ENCODE results near the gene SCLY.

Gene SCLY

DNA sequence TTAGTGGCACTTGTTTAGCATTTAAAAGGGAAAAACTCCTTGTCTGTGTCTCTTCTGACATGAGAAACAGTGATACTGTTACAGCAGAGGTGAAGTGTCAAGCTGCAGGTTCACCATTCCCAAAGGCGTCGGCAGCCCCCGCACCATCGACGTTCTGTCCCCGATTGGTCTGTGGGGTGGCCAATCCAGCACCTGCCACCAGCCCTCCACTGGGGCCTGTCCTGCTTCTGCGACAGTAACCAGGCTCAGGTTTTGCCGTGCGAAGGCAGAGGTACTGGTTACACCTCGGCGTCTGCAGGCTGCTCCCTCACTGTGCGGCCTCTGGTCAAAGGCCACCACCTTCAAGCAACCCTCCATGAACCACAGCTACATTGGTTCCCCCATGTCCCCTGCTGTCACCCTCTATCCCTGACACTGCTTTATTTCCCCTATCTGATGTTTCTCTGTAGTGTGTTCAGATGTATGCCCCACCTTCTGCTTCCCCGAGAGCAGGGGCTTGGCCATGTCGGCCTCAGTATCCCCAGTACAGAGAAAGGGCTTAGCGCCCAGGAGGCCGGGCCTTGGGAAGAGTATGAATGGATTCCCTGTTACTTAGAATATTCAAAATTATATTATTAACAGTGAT is 30.7 kb downstream of the SCLY start:
- no peaks in the 10 kb centered on the region for H3K27me3 ChIP-seq (ENCODE audit: insufficient read depth, low read length)
- no peak overlapping the region for H3K27ac ChIP-seq (ENCODE audit: low read depth, low read length)
- H3K9ac ChIP-seq (ENCODE audit: low read depth, low read length) = no peak overlapping the region
- H3K36me3 ChIP-seq (ENCODE audit: insufficient read depth, low read length) = peaks cover 52% of the 10 kb centered on the region
- H3K4me1 ChIP-seq (ENCODE audit: insufficient read depth, low read length) = peaks cover 4% of the 10 kb centered on the region
- no peaks in the 10 kb centered on the region for H3K9me3 ChIP-seq (ENCODE audit: insufficient read depth, low read depth, low read length)
- H3K4me3 ChIP-seq (ENCODE audit: low read length) = no peak overlapping the region
- 97% methylated on average over 15 of the region's 16 CpGs for WGBS

DNA sequence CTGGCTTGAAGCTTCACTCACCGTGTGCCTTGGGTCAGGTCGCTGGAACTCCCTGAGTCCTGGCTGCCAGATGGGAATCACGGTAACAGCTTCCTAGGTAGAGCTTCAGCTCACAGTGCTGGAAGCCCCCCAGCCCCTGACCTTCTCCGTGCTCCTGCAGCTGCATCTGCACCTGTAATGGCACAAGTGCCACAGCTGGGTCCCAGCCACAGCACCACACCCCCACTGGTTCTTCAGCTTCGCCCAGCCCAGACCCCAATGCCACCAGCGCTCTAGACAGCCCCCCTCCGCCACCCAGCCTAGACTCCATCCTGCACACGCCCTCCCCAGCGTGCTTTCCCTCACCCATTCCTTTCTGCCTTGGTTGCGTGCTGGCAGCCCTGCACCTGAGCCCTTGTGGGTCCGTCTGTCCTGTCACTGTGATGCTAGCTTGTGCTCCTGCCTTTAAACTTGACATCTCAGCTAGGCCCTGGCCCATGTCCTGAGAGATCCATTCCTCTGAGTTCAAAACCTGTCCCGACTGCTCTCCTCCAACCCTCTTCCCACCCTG is 31.8 kb downstream of the SCLY start:
- WGBS = 93% methylated on average over 12 of the region's 12 CpGs
- Histone ChIP-seq H3K4me1 (ENCODE audit: insufficient read depth, low read length) (peaks cover 7% of the 10 kb centered on the region), H3K27me3 (ENCODE audit: insufficient read depth, low read length) (no peaks in the 10 kb centered on the region), H3K36me3 (ENCODE audit: insufficient read depth, low read length) (peaks cover 46% of the 10 kb centered on the region), H3K27ac (ENCODE audit: low read depth, low read length) (no peak overlapping the region), H3K9ac (ENCODE audit: low read depth, low read length) (no peak overlapping the region), H3K4me3 (ENCODE audit: low read length) (no peak overlapping the region), H3K9me3 (ENCODE audit: insufficient read depth, low read depth, low read length) (no peaks in the 10 kb centered on the region)

DNA sequence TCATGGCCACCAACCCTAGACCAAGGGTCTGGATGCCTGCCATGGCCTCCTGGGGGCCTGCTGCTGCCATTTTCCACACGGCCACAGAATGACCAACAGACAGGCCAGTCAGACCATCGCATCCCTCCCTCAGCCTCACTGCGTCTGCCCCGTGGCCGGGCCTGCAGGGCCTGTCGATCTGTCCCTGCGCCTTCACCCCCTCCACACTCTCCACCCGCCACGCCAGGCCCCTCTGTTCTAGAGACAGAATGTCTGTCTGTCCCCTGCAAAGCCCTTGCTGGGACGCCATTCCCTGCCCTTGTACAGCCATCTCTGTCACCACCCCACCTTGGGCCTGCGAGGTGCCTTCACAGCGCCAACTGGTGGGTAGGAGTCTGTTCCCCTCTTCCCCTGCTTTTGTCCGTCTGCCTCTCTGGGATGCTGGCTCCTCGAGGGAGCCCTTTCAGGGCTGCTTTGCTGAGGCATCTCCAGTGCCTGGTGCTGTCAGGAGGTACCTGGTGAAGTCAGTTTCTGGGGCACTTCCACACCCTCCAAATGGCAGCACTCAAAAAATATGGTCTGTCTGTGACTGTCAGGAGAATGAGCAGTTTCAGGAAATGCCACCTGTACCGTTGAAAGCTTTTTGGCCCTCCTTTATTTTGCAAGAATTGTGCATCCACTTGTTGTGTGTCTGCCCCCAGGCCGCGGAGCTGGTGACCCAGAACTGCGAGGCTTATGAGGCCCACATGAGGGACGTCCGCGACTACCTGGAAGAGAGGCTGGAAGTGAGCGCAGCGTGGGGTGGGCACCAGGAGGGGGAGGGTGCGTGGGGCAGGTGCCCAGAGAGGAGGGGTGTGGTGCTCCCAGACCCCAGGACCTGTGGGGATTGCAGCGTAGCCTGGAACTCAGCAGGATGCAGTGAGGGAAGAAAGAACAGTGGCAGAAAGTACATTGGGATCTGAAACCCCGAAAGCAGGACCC is 32.7 kb downstream of the SCLY start:
- Histone ChIP-seq H3K9ac (ENCODE audit: low read depth, low read length) (no peak overlapping the region), H3K36me3 (ENCODE audit: insufficient read depth, low read length) (peaks cover 37% of the 10 kb centered on the region), H3K9me3 (ENCODE audit: insufficient read depth, low read depth, low read length) (no peaks in the 10 kb centered on the region), H3K27me3 (ENCODE audit: insufficient read depth, low read length) (no peaks in the 10 kb centered on the region), H3K4me1 (ENCODE audit: insufficient read depth, low read length) (peaks cover 7% of the 10 kb centered on the region), H3K4me3 (ENCODE audit: low read length) (no peak overlapping the region), H3K27ac (ENCODE audit: low read depth, low read length) (no peak overlapping the region)
- 92% methylated on average over 26 of the region's 26 CpGs for WGBS

DNA sequence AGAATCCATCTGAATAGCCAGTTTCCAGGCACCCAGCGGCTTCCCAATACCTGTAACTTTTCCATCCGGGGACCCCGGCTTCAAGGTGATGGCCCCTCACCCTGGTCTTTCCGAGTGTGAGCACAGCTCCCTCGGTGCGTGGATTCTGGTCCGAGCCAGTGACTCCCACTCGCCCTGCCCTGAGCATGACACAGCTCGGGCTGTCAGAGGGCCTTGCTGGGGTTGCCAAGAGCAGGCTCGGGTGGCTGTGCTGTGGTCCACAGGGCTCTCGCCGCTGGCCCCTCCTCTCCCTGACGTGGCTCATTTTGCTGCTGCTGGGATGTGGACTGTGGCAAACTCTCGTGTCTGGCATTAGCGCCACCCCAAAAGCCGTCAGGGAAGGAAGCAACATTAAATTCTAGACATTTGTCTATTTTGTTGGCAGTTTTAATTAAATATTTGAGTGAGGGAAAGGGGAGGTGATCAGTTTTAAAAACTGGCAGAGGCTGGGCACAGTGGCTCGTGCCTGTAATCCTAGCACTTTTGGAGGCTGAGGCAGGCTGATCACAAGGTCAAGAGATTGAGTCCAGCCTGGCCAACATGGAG is 33.7 kb downstream of the SCLY start:
- WGBS = 95% methylated on average over 17 of the region's 17 CpGs
- Histone ChIP-seq H3K4me1 (ENCODE audit: insufficient read depth, low read length) (peaks cover 12% of the 10 kb centered on the region), H3K4me3 (ENCODE audit: low read length) (no peak overlapping the region), H3K27me3 (ENCODE audit: insufficient read depth, low read length) (no peaks in the 10 kb centered on the region), H3K36me3 (ENCODE audit: insufficient read depth, low read length) (peaks cover 28% of the 10 kb centered on the region), H3K9ac (ENCODE audit: low read depth, low read length) (no peak overlapping the region), H3K27ac (ENCODE audit: low read depth, low read length) (no peak overlapping the region), H3K9me3 (ENCODE audit: insufficient read depth, low read depth, low read length) (no peaks in the 10 kb centered on the region)

DNA sequence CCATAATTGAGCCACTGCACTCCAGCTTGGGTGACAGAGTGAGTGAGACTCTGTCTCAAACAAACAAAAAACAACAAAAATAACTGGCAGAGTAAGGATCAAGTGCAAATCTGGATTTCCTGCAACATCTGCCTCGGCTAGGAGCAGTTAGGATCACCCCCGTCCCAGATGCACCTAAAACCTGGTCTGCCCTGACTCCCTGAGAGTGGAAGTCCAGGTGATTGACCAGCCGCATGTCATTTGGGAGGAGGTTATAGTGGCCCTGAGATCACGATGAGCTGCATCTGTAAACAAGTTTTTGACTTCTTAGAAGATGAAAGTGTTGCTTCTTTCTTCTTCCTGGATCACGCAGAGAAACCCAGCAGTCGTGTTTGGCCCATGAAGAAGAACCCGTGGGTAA is 34.3 kb downstream of the SCLY start:
- Histone ChIP-seq H3K27me3 (ENCODE audit: insufficient read depth, low read length) (no peaks in the 10 kb centered on the region), H3K36me3 (ENCODE audit: insufficient read depth, low read length) (peaks cover 22% of the 10 kb centered on the region), H3K4me1 (ENCODE audit: insufficient read depth, low read length) (peaks cover 12% of the 10 kb centered on the region), H3K4me3 (ENCODE audit: low read length) (no peak overlapping the region), H3K9me3 (ENCODE audit: insufficient read depth, low read depth, low read length) (no peaks in the 10 kb centered on the region), H3K27ac (ENCODE audit: low read depth, low read length) (no peak overlapping the region), H3K9ac (ENCODE audit: low read depth, low read length) (no peak overlapping the region)
- 95% methylated on average over 7 of the region's 7 CpGs for WGBS

DNA sequence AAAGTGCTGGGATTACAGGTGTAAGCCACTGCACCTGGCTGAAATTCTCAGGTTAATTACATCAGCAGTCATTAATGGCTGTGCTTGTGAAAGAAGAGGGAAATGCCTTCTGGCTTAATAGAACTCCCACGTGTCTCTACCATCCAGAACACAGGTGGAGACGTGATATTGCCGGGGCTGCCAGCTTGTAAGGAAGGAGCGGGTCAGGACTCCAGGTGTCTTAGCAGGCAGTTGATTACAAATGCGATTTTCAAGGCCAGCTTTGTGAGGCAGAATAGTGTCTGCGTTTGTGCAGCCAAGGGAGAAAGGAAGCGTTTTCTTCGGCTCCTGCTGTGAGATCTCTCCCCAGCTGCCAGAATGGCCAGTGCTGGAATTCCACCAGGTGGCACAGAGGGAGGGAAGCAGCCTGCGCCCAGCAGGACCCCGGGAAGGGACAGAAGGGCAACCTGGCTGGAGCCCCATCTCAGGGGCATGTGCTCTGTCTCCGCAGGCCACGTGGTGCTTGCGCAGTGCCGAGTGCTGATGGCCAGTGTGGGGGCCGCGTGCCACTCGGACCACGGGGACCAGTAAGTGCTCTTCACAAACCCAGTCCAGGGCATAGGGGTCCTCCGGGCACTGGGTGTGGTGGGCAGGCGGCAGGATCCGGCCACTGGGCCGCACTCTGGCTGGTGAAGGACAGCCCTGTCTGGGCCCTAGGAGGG is 35.7 kb downstream of the SCLY start:
- Histone ChIP-seq H3K27ac (ENCODE audit: low read depth, low read length) (peak overlapping the region; percentile 56; the same call in 1 of the 2 replicates), H3K4me1 (ENCODE audit: insufficient read depth, low read length) (peaks cover 12% of the 10 kb centered on the region), H3K9ac (ENCODE audit: low read depth, low read length) (peak overlapping the region; percentile 21; the same call in 1 of the 2 replicates), H3K27me3 (ENCODE audit: insufficient read depth, low read length) (no peaks in the 10 kb centered on the region), H3K4me3 (ENCODE audit: low read length) (no peak overlapping the region), H3K9me3 (ENCODE audit: insufficient read depth, low read depth, low read length) (no peaks in the 10 kb centered on the region), H3K36me3 (ENCODE audit: insufficient read depth, low read length) (peaks cover 14% of the 10 kb centered on the region)
- WGBS = 82% methylated on average over 22 of the region's 22 CpGs

DNA sequence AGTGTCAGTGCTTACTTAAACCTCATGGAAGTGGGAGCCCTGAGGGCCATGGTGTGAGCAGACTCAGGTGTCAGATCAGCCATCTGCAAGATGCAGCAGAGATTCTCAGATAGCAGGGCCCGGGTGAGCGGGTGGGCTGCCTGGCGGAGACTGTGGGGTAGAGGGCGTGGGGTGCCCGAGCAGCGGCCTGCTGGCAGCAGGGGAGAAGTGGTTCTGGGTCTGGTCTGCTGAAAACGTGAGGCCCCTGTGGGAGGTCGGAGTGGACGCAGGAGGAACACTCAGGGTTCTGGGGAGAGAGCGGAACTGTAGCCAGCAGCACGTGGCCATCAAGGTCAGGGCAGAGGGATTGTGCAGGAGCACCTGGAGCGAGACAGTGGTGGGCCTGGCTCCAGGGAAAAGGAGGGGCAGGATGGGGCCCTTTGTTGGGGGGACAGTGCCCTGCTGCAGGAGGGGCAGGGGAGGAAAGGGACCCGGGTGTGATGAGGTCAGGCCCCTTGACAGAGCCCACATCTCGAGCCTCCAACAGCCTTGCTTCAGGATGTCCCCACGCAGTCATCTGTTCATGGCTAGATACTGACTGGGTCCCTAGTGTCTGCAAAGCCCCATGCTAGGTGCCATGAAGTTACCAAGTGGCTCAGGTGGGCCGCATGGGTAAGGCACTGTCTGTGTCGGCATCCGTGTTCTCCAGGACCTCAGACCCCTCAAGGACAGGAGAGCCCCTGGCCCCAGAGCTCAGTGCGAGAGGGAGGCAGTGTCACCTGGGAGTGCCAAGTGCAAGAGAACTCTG is 36.6 kb downstream of the SCLY start:
- Histone ChIP-seq H3K4me3 (ENCODE audit: low read length) (no peak overlapping the region), H3K4me1 (ENCODE audit: insufficient read depth, low read length) (peaks cover 12% of the 10 kb centered on the region), H3K27ac (ENCODE audit: low read depth, low read length) (no peak overlapping the region), H3K36me3 (ENCODE audit: insufficient read depth, low read length) (0 out of 2 replicates have a peak, but pooled peaks cover 10% of the 10 kb centered on the region), H3K27me3 (ENCODE audit: insufficient read depth, low read length) (no peaks in the 10 kb centered on the region), H3K9me3 (ENCODE audit: insufficient read depth, low read depth, low read length) (no peaks in the 10 kb centered on the region), H3K9ac (ENCODE audit: low read depth, low read length) (no peak overlapping the region)
- WGBS = 95% methylated on average over 19 of the region's 19 CpGs

DNA sequence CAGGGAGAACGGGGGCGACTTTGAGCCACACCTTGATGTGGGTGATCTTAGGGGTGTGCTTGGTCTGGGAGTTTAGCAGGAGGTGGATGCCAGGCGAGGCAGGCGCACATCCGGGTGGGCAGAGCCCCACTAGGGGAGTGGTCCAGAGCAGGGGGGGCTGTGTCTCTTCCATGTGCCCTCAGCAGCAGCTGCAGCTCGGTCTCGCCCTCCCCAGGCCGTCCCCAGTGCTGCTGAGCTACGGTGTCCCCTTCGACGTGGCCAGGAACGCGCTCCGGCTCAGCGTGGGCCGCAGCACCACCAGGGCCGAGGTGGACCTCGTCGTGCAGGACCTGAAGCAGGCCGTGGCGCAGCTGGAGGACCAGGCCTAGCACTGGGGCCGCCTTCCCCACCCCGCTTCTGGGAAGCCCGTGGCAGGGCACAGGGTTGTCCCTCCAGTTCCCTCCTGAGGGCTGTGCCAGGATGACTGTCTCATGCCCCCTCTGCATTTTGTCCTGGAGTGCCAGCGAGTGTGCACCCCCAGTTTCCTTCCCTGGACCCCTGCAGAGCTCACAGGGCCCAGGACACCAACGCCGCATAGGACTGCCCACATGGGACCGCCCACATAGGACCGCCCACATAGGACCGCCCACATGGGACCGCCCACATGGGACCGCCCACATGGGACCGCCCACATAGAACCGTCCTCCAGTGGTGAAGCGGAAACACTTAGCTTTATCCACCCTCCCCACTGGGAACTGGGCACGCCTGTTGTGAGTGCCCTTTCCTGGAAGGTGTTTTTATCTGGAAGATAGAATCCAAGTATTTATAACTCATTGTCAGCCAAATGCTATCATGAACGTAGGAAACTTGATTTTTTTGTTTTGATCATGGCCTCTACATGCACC is 37.4 kb downstream of the SCLY start:
- no peak overlapping the region for H3K4me3 ChIP-seq (ENCODE audit: low read length)
- no peak overlapping the region for H3K27ac ChIP-seq (ENCODE audit: low read depth, low read length)
- no peaks in the 10 kb centered on the region for H3K9me3 ChIP-seq (ENCODE audit: insufficient read depth, low read depth, low read length)
- H3K36me3 ChIP-seq (ENCODE audit: insufficient read depth, low read length) = 0 out of 2 replicates have a peak, but pooled peaks cover 10% of the 10 kb centered on the region
- 83% methylated on average over 36 of the region's 37 CpGs for WGBS
- no peaks in the 10 kb centered on the region for H3K27me3 ChIP-seq (ENCODE audit: insufficient read depth, low read length)
- H3K4me1 ChIP-seq (ENCODE audit: insufficient read depth, low read length) = peaks cover 12% of the 10 kb centered on the region
- H3K9ac ChIP-seq (ENCODE audit: low read depth, low read length) = no peak overlapping the region

DNA sequence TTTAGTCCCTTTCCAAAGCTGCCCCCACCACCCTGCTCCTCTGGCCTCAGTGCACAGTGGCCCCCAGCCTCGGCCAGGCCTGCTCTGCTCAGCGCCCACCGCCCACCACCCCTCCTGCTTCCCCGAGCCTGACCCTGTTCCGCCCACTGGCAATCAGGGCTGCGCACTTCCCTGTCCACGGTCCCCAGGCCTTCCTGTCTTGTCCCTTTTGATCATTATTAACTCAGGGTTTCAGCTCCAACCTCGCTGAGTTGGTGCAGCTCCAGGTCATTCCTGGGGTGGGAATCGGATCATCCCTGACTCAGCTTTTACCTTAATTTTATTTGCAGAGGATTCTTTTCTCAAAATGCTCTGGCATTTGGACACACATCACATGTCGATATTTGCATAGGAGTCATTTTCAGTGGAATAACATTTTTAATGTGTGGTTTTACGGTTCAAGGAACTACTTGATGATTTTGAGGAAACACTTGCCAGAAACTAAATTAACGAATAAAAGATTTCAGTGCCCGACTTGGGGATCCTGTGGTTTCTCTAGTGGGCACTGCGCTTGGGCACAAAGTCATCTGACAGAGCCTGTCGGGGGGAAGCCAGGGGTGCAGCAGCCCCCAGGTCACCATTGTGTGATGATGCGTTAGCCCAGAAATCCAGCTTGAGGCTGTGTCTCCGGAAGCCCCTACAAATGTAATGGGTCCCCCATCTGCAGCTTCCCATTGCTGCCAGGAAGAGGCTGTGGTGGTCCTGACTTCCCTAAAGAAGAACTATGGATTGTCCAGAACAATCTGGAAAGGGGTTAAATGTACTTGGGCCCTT is 38.3 kb downstream of the SCLY start:
- Histone ChIP-seq H3K36me3 (ENCODE audit: insufficient read depth, low read length) (0 out of 2 replicates have a peak, but pooled peaks cover 10% of the 10 kb centered on the region), H3K9me3 (ENCODE audit: insufficient read depth, low read depth, low read length) (no peaks in the 10 kb centered on the region), H3K4me1 (ENCODE audit: insufficient read depth, low read length) (peaks cover 12% of the 10 kb centered on the region), H3K4me3 (ENCODE audit: low read length) (no peak overlapping the region), H3K27me3 (ENCODE audit: insufficient read depth, low read length) (no peaks in the 10 kb centered on the region), H3K9ac (ENCODE audit: low read depth, low read length) (no peak overlapping the region), H3K27ac (ENCODE audit: low read depth, low read length) (no peak overlapping the region)
- 92% methylated on average over 17 of the region's 17 CpGs for WGBS

Measured in HUES64 (cell line).